GM12801 (cell line): ENCODE measurements around the gene C1QTNF1.

Source experiments
- CTCF ChIP-seq: IDR thresholded peaks from one replicate; pipeline ENCODE4 v1.5.1; 2011; ENCODE audit warnings: control low read depth; ENCODE audit not compliant: insufficient read length; ENCODE audit errors: extremely low read depth

Gene C1QTNF1

DNA sequence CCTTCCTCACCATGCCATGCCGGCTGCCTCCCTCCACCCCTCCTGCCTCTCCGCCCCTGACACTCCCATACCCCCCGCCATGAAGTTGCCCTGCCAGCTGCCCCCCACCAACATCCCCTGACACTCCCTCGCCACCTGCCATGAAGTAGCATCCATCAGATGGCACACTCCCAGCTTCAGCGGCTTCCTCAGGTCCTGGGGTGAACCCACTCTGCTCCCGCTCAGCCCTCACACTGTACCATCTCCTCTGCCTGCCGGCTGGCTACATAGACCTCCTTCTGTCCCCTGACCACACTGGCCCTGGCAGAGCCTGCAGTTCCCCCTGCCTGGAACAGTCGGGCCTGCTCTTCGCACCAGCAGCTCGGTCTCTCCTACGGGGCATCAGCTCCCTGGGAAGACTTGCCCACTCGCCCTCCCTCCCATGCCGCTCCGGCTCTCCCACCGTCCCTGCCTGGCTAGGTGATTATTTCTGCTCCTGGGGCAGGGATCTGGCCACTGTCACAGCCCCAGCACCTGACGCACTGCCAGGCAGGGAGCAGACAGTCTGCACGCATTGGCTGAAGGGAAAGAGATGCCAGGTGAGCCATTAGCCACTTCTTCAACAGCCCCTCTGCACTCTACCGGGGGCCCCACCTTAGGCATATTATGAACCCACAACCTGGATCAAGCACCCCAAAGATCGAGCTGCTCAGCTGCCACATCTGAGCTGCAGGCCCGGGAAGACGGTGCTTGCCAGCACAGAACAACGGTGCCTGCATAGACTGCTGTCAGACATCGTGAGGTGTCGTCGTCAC is 23.4 kb upstream of the C1QTNF1 start:
- TF ChIP-seq CTCF: no peak

DNA sequence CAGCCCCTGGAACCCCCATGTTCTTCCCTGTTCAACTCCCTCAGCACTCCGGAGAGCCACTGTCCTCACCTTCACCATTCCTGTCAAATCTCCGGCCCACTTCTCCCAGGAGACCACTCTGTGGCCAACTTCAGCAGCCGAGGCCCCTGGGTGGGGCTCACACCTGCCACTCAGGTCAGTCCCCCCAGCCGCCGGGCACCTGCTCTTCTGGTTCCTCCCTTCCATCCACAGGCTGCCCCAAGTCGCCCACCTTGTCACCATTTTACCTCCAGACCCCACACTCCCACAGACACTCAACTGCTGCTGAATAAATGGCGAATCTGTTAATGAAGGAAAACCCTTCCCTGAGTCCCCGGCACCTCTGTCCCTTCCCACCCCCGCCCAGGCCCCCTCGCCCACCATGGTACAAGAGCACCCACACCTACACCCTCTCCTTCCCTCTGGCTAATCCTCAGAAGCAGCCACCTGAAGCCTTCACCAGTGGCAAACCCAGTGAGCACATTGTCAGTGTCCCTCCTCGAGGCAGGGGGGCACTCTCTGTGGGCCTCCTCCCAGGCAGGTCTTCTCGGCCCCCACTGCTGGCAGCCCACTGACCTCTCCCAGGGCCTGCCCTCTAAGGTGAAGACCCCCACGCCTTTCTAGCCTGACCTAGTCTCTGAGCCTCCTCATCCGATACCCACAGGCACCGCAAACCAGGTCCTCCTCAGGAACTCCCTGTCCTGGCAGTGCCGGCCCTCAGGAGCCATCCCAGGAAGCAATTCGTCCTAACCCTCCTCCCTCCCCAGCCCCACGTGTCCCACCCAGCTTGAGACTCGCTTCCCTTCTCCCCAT is 22.6 kb upstream of the C1QTNF1 start:
- TF ChIP-seq CTCF: no peak

DNA sequence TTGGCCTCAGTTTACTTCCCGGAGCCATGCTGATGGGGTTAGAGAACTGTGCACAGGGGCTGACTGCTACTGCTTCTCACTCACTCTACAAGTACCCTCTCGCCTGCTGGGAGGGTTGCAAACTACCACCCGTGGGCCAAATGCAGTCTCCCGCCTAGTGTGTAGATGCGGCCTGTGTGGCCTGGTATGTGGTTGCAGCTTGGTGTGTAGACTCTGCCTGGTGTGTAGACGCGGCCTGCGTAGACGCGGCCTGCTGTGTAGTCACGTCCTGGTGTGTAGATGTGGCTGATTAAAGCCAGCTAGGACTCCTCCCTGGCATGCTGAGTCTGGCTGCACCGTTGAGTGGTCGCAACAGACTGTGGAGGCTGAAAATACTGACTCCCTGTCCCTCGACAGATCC is 21.7 kb upstream of the C1QTNF1 start:
- no peak for TF ChIP-seq CTCF

GRCh38 chr17:79002796-79003593 is 21.0 kb upstream of the C1QTNF1 start:
- TF ChIP-seq CTCF: no peak

DNA sequence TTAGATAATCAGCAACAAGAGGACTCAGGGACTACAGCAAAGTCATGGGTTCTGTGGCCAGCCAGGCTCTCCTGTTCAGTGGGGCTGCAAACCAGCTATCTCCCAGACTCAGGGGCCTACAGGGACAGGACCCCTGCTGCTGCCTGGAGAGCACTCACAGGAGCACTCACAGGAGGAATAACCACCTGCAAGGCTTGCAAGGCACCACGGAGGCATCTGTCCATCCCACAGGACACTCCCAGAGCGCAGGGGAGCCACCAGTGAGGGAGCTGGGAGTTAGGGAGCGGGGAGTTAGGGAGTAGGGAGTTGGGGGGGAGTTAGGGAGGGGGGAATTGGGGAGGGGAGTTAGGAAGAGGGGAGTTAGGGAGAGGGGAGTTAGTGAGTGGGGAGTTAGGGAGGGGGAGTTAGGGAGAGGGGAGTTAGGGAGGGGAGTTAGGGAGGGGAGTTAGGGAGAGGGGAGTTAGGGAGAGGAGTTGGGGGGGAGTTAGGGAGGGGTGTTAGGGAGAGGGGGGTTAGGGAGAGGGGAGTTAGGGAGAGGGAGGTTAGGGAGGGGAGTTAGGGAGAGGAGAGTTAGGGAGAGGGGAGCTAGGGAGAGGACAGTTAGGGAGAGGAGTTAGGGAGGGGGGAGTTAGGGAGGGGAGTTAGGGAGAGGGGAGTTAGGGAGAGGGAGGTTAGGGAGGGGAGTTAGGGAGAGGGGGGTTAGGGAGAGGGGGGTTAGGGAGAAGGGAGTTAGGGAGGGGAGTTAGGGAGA is 20.1 kb upstream of the C1QTNF1 start:
- no peak for TF ChIP-seq CTCF

GRCh38 chr17:79005063-79005861 is 18.7 kb upstream of the C1QTNF1 start:
- no peak for TF ChIP-seq CTCF
